Endometrial microvascular endothelial cells (primary cell): ENCODE data around the gene RNASE8. TPM values are rescaled to one million over a fixed set of nuclear protein-coding genes. Genes with fewer than 3 reads are reported as not detected.

ENCODE experiments used
- in situ Hi-C: cut with HindIII; loops from 2 replicates; pipeline ENCODE4 v1.10.0; 2017; ENCODE audit warnings: low sequenced_read_pairs, low pct_unique_long_range_greater_than_20kb; ENCODE audit errors: inconsistent ontology term
- total RNA-seq: library from RNA; depleted of rRNA; stranded (reverse); fragments of >200 nt; gene quantifications from one replicate; pipeline ENCODE4 v1.2.3, GENCODE V29; 2015; ENCODE audit errors: inconsistent ontology term

The RNASE8 gene
- total RNA-seq, 1 donor from 2014 or later: not detected

- in situ Hi-C loops: no loop called here
Measured at GRCh38 chr14:21043974-21044618, 13.5 kb upstream of the RNASE8 start.

GRCh38 chr14:21047378-21047781 lies 10.2 kb upstream of the RNASE8 start:
- in situ Hi-C loops: no loop called here

- in situ Hi-C loops: no loop called here
Measured at GRCh38 chr14:21048638-21049037, 9.0 kb upstream of the RNASE8 start.

GRCh38 chr14:21049271-21049673 lies 8.3 kb upstream of the RNASE8 start:
- in situ Hi-C loops: no loop called here

- in situ Hi-C loops: no loop called here
Measured at GRCh38 chr14:21050597-21050996, 7.0 kb upstream of the RNASE8 start.

- in situ Hi-C loops: no loop called here
Measured at GRCh38 chr14:21053184-21054122, 4.2 kb upstream of the RNASE8 start.

GRCh38 chr14:21054123-21054767 lies 3.4 kb upstream of the RNASE8 start:
- in situ Hi-C loops: no loop called here

GRCh38 chr14:21054768-21055145 lies 2.9 kb upstream of the RNASE8 start:
- in situ Hi-C loops: no loop called here

- in situ Hi-C loops: no loop called here
Measured at GRCh38 chr14:21055432-21056117, 2.0 kb upstream of the RNASE8 start.

- in situ Hi-C loops: no loop called here
Measured at GRCh38 chr14:21056520-21057163, 980 bp upstream of the RNASE8 start.

- in situ Hi-C loops: no loop called here
Measured at GRCh38 chr14:21058903-21059302, 1.3 kb downstream of the RNASE8 start.

- in situ Hi-C loops: no loop called here
Measured at GRCh38 chr14:21059842-21060613, 2.4 kb downstream of the RNASE8 start.

GRCh38 chr14:21060614-21061346 lies 3.2 kb downstream of the RNASE8 start:
- in situ Hi-C loops: no loop called here

- in situ Hi-C loops: no loop called here
Measured at GRCh38 chr14:21061347-21061668, 3.7 kb downstream of the RNASE8 start.

GRCh38 chr14:21063479-21063878 lies 5.9 kb downstream of the RNASE8 start:
- in situ Hi-C loops: no loop called here

GRCh38 chr14:21066882-21067502 lies 9.4 kb downstream of the RNASE8 start:
- in situ Hi-C loops: no loop called here
